H1 (cell line): ENCODE results near the gene GSE1.

Experiments
- CHD1 ChIP-seq: IDR thresholded peaks from 2 replicates; pipeline ENCODE4 v1.6.1; 2012; ENCODE audit warnings: low read depth, low read length, improper control_type of control experiment
- SIN3A ChIP-seq, 2 experiments: IDR thresholded peaks in 1 of 2; conservative IDR thresholded peaks in 1 of 2; 2 replicates each; pipeline ENCODE4 v1.6.1; 2011 to 2012; ENCODE audit warnings: low read length in 2 of 2, improper control_type of control experiment in 1 of 2, low read depth in 1 of 2, mild to moderate bottlenecking in 1 of 2

GRCh38 chr16:85590506-85590832 lies 22.7 kb upstream of the GSE1 start:
- no peak for TF ChIP-seq SIN3A (conservative IDR thresholded peaks at IDR 0.05 in 1 of 2, IDR thresholded peaks at IDR 0.05 in 1 of 2; ENCODE audit: low read depth in 1 of 2, low read length in 2 of 2)
- TF ChIP-seq CHD1 = no peak
